Effector memory CD4-positive, alpha-beta T cell (primary cell): ENCODE results near the gene SEMA3F.

Source experiments
- DNase-seq, 3 donors: peaks; one replicate each; pipeline ENCODE4 v3.0.0-alpha.2; 2020
- H3K27ac ChIP-seq: 2 replicates; pipeline ENCODE4 v1.7.0; 2013; ENCODE audit warnings: mild to moderate bottlenecking, low read length, moderate library complexity; ENCODE audit not compliant: insufficient read depth, poor library complexity, severe bottlenecking
- H3K27me3 ChIP-seq: replicated peaks from 2 replicates; pipeline ENCODE4 v1.7.0; 2013; ENCODE audit warnings: mild to moderate bottlenecking, low read length; ENCODE audit not compliant: insufficient read depth, control insufficient read depth, poor library complexity, severe bottlenecking
- H3K36me3 ChIP-seq: 2 replicates; pipeline ENCODE4 v1.7.0; 2013; ENCODE audit warnings: mild to moderate bottlenecking, low read length, moderate library complexity; ENCODE audit not compliant: control insufficient read depth, insufficient read depth
- H3K4me1 ChIP-seq: 2 replicates; pipeline ENCODE4 v1.7.0; 2013; ENCODE audit warnings: low read length, mild to moderate bottlenecking; ENCODE audit not compliant: control insufficient read depth, insufficient read depth, poor library complexity, severe bottlenecking
- H3K4me3 ChIP-seq: 2 replicates; pipeline ENCODE4 v1.7.0; 2013; ENCODE audit warnings: low read length, low read depth, mild to moderate bottlenecking; ENCODE audit not compliant: insufficient read depth, poor library complexity, severe bottlenecking
- H3K9me3 ChIP-seq: 2 replicates; pipeline ENCODE4 v1.7.0; 2013; ENCODE audit warnings: mild to moderate bottlenecking, low read length, moderate library complexity; ENCODE audit not compliant: control insufficient read depth

Gene SEMA3F

DNA sequence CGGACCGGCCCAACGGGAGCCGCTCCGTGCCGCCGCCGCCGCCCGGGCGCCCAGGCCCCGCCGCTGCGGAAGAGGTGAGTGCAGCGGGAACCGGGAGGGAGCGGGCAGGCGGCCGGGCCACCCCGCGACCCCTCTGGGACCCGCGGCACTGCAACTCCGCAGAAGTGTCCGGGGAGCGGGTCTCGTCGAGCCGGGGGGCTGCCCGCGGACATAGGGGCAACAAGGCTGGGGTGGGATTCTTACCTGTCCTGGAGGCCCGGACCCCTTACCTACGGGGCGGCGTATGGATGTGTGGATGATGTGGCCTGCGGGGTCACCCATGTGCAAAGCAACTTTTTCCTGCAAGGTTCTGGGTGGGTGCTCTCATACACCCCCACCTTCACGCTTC, 361 bp downstream of the SEMA3F start:
- peaks cover 13% of the 10 kb centered on the region for H3K4me1 ChIP-seq
- no peak for DNase-seq
- no peaks in the 10 kb centered on the region for H3K36me3 ChIP-seq
- H3K9me3 ChIP-seq = no peaks in the 10 kb centered on the region
- no peak overlapping the region for H3K27ac ChIP-seq
- peaks cover 21% of the 10 kb centered on the region for H3K27me3 ChIP-seq
- H3K4me3 ChIP-seq = peak overlapping the region; percentile 35

DNA sequence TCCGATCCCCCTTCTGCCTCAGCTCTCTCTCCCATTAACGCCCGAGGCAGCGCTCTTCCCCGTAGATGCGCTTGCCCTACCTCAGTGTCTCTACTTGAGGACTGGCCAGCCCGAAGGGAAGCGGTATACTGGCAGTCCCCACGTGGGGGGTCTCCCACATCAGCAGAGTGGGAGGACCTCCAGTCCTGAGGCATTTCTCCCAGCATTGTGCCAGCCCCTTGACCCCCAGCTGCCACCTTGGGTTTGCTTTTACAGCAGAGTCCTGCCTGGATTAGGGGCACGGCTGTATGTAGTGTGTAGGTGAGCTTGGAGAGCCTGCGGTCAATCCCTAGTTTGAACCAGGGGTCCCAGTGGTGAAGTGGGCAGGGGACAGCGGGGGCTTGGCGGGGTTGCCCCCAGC, 767 bp downstream of the SEMA3F start:
- Histone ChIP-seq H3K27ac (no peak overlapping the region), H3K27me3 (peaks cover 21% of the 10 kb centered on the region), H3K36me3 (no peaks in the 10 kb centered on the region), H3K4me1 (peaks cover 13% of the 10 kb centered on the region), H3K4me3 (peak overlapping the region; percentile 35), H3K9me3 (no peaks in the 10 kb centered on the region)
- no peak for DNase-seq

DNA sequence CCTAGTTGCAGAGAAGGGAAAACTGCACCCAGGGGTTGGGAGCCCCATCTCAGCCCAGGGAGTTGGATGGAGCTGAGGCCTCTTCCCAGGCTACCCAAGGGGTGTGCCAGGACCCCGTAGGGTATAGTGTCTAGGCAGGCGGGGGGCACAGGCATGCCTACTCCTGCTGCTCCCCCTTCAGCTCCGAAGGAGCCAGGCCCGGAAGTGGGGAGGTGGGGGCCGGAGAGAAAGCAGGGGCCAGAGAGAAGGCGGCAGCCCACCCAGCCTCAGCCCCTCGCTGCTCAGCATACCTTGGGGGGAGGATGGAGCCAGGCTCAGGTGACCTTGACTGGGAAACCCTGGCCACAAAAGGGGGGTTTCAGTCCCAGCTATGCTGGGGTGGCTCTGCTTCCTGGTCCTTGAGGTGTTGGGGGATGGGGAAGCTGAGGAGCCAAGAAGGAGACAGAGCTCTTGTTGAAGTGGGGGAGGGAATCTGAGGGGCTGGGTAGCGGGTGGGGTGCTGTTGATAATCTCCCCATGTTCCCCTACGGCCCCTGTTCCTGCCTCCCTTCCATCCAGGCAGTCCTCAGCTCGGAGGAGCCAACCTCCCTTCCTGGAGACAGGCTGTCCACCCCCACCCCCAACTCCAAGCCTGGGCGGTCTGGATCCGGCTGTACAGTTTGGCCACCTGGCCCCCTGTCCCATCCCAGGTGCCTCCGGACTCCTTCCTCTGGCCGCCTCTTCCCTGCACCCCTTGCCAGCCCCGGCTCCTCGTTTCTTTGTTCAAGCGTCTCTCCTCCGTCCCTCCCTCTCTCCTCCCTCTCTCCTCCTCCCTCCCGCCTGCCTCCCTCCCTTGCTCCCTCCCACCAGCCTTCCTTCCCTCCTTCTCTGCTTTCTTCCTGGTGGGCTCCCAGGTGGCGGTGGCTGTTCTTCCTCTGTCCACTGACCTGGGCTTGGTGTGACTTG, 1.7 kb downstream of the SEMA3F start:
- peaks cover 21% of the 10 kb centered on the region for H3K27me3 ChIP-seq
- no peaks in the 10 kb centered on the region for H3K9me3 ChIP-seq
- no peak overlapping the region for H3K4me3 ChIP-seq
- no peak for DNase-seq
- H3K4me1 ChIP-seq = peaks cover 13% of the 10 kb centered on the region
- no peaks in the 10 kb centered on the region for H3K36me3 ChIP-seq
- H3K27ac ChIP-seq = no peak overlapping the region

DNA sequence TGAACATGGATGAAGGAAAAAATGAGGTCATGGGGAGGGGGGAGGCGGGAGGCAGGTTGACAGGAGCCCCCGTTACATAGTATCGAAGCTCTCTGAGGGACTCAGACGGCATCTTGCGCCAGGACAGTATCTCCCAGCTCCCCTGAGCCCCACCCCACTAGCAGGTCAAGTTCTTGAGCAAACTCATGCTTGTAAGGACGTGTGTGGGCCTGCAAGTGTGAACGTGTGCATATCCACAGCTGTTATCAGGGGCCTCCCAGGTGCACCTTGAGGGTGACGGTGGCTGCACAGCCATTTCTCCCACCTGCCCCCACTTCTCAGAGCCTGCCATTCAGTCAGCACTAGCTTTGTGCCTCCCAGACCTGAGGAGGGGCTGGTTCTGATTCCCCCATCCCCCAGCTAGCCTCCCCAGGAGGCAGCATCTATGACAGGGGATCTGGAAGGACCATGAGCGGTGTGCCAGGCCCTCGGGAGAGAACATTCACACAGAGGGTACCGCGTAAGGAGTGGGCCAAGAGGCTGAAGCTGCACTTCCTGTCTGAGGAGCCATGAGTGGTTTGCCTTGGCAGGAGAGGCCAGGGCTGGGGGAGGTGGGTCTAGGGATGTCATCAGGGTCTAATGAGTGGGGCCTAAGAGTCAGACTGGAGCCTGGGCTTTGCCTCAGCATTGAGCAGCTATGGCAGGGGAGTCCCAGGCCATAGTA, 2.9 kb downstream of the SEMA3F start:
- DNase-seq = no peak
- Histone ChIP-seq H3K27ac (no peak overlapping the region), H3K4me1 (peaks cover 13% of the 10 kb centered on the region), H3K36me3 (no peaks in the 10 kb centered on the region), H3K9me3 (no peaks in the 10 kb centered on the region), H3K27me3 (peaks cover 21% of the 10 kb centered on the region), H3K4me3 (no peak overlapping the region)

DNA sequence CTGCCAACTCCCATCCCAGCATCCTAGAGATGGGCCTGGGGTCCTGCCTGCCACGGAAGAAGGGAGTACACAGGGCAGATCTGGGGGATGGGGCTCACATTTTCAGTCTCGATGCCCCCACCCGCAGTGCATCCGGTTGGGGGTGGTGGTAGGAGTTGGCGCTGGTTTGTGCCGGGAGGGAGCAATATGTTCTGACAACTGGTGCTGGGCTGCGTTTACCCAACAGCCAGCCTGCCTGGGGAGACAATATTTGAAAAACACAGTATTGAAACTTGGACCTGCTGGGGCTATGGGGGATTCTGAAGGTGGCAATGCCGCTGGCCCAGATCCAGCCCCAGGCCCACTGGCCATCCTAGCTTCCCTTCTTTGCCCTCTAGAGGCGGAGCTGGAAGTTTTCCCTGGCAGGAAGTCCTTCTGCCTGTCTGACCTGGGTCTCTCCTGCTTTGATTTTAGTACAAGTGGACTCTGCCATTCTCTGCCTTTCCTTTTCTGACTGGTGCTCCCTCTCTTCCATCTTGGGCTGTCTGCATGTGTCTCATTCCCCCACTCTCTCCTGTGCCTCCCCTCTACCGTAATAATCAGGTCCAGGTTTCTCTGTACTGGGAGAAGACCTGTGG, 3.5 kb downstream of the SEMA3F start:
- H3K9me3 ChIP-seq = no peaks in the 10 kb centered on the region
- DNase-seq = no peak
- H3K27me3 ChIP-seq = peaks cover 21% of the 10 kb centered on the region
- peaks cover 13% of the 10 kb centered on the region for H3K4me1 ChIP-seq
- H3K27ac ChIP-seq = no peak overlapping the region
- no peak overlapping the region for H3K4me3 ChIP-seq
- no peaks in the 10 kb centered on the region for H3K36me3 ChIP-seq

DNA sequence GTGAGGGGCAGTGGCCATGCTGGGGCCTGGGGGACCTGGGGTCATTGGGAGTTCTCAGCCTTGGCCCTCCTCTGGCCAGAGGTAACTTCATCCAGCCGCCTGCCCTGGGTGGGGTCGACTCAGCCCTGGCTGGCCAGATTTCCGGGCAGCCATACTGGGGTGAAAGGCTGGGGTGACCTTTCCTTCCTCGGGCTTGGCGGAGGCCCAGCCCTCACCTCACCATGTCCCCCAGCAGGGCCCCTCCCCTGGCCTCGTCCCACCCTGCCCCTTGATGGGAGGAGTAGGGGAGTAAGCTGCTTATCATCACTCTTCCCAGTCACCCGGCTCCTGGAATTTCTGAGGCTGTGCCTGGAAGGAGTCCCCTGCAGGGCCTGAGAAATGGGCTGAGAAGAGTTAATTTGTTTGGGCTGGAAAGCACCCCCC, 5.4 kb downstream of the SEMA3F start:
- DNase-seq = no peak
- no peak overlapping the region for H3K4me3 ChIP-seq
- H3K9me3 ChIP-seq = no peaks in the 10 kb centered on the region
- no peaks in the 10 kb centered on the region for H3K36me3 ChIP-seq
- H3K27me3 ChIP-seq = peaks cover 18% of the 10 kb centered on the region
- H3K4me1 ChIP-seq = peaks cover 5% of the 10 kb centered on the region
- no peak overlapping the region for H3K27ac ChIP-seq

DNA sequence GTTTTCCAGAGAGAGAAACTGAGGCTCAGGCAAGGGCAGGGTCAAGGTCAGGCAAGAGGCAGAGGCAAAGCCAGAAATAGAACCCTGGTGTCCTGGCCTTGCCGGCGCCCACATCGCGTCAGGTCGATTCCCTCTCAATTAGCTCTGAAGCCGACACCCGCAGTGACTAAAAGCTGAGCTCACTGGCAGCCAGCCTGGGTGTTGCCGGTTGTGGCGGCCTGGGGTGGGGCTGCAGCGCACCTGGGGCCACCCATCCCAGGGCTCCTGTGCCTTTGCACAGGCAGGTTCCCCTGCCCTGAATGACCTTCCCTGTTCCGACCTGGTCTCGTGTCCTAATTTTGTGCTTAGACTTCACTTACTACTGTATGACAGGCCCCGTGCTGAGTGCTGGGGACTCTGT, 6.2 kb downstream of the SEMA3F start:
- H3K4me3 ChIP-seq = no peak overlapping the region
- H3K9me3 ChIP-seq = no peaks in the 10 kb centered on the region
- no peak overlapping the region for H3K27ac ChIP-seq
- H3K4me1 ChIP-seq = no peaks in the 10 kb centered on the region
- no peak for DNase-seq
- H3K36me3 ChIP-seq = no peaks in the 10 kb centered on the region
- peaks cover 11% of the 10 kb centered on the region for H3K27me3 ChIP-seq

DNA sequence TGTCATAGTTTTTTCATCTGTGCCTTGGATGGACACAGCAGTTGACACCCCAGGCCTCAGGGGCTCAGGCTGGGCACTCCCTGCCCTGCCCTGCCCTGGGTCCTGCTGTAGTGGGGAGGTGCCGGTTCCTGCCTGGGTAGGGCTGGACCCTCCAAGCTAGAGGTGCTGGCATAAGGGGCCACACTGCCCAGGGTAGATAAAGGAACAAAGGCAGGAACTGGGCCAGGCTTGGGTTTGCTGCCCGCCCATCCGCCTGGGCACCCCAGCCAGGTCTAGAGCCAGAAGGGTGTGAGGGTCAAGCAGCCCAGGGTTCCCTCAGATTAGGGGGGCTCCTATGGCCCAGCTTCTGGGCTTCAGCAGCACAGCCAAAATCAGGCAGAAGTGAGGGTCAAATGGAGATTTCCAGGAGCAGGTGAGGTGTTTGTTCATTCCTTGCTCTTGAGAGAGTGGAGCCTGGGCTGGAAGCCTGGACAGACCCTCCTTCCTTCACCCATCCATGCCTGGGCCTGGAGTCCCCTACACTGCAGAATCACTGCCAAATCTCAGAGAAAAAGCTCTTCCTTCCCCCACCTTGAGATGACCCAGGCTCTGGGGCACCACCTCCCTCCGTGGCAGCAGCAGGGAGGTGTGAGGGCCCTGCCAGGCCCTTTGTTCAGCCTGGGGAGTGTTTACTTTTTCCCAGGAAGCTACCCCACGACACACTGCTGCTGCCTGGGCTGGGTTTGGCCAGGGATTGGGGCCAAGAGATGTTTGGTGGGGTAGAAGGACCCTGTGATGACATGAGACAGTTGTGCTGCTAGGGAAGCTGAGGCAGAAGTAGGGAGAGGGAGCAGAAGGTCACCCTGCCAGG, 7.1 kb downstream of the SEMA3F start:
- no peak for DNase-seq
- no peak overlapping the region for H3K27ac ChIP-seq
- H3K27me3 ChIP-seq = peaks cover 2% of the 10 kb centered on the region
- H3K9me3 ChIP-seq = no peaks in the 10 kb centered on the region
- H3K36me3 ChIP-seq = no peaks in the 10 kb centered on the region
- no peak overlapping the region for H3K4me3 ChIP-seq
- no peaks in the 10 kb centered on the region for H3K4me1 ChIP-seq

DNA sequence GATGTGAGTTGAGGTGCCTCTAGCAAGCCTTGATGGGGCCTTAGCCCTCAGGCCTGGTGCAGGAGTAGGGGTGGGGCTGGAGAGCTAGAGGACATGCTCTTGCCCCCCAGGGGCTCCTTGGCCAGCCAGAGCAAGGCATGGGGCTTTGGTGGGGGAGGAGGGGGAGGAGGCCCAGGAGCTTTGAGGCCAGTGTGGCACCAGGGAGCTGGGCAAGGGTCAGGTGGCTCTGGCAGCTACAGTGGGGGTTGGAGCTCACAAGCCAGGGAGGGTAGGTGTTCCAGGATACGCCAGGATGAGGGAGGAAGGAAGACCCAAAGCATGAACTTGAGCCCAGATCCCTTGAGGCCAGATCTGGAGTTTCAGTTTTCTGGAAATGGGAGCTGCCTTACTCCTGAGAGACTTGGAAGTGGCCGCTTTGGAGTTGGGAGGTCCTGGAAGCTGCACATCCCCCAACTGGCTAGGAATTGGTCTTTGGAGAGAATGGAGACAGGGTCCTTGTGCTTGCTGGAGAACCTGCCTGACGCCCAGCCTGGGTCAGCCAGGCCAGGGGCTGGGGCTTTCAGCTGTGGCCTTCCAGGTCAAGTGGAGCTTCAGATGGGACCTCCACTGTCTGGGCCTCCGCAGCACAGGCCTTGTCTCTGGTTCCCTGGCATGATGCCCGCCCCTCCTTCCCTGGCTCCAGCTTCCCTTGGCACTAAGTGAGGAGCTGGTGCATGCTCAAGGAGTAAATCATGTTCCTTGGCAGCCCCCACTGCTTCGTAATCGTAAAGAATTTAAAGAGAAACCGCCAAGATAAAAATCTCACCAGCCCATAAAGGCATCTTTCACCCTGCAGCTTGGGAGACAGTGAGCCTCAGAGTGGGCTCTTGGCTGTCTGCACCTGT, 8.7 kb downstream of the SEMA3F start:
- H3K4me1 ChIP-seq = no peaks in the 10 kb centered on the region
- H3K27ac ChIP-seq = no peak overlapping the region
- no peaks in the 10 kb centered on the region for H3K9me3 ChIP-seq
- H3K4me3 ChIP-seq = no peak overlapping the region
- H3K27me3 ChIP-seq = no peaks in the 10 kb centered on the region
- no peaks in the 10 kb centered on the region for H3K36me3 ChIP-seq
- no peak for DNase-seq
